Astrocyte (in vitro differentiated cells and primary cell): ENCODE results near the gene ETFA.

Experiments
- EZH2 ChIP-seq: IDR thresholded peaks from 2 replicates; pipeline ENCODE4 v1.6.1; 2012; ENCODE audit warnings: mild to moderate bottlenecking, low read length, inconsistent platforms; ENCODE audit not compliant: insufficient read depth
- TF ChIP-seq, protein P1 (sequence below): IDR thresholded peaks from 2 replicates; pipeline ENCODE4 v1.5.1; 2011; ENCODE audit warnings: low read depth, mild to moderate bottlenecking, inconsistent platforms, low read length, moderate library complexity; ENCODE audit not compliant: insufficient read depth

DNA sequence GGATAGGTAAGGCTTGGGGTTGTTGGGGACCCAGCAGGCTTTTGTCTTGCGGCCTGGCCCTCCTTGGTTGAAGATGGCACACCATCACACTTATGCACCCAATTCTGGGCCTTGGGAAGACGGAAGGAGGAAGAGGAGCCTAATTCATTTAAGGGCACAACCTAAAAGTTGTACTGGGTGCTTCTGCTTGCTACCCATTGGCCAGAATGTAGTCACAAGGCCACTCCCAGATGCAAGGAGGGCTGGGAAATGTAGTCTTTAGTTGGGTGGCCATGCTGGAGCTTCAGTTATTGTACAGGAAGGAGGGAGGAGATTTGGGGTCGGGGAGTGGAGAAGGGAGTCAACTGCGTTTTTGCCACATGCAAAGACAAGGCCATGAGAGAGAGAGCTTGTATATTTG is 142.3 kb downstream of the ETFA start:
- TF ChIP-seq EZH2 = no peak
- TF ChIP-seq, protein P1, sequence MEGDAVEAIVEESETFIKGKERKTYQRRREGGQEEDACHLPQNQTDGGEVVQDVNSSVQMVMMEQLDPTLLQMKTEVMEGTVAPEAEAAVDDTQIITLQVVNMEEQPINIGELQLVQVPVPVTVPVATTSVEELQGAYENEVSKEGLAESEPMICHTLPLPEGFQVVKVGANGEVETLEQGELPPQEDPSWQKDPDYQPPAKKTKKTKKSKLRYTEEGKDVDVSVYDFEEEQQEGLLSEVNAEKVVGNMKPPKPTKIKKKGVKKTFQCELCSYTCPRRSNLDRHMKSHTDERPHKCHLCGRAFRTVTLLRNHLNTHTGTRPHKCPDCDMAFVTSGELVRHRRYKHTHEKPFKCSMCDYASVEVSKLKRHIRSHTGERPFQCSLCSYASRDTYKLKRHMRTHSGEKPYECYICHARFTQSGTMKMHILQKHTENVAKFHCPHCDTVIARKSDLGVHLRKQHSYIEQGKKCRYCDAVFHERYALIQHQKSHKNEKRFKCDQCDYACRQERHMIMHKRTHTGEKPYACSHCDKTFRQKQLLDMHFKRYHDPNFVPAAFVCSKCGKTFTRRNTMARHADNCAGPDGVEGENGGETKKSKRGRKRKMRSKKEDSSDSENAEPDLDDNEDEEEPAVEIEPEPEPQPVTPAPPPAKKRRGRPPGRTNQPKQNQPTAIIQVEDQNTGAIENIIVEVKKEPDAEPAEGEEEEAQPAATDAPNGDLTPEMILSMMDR = no peak
